GM12878 (cell line): ENCODE measurements around the gene LRRC3C. TPM values are rescaled to one million over a fixed set of nuclear protein-coding genes. Genes with fewer than 3 reads are reported as not detected.
A peak's percentile ranks its signal among the peaks of the same experiment; 100 is the strongest.

Experiments
- ATAC-seq: fragments of 200-7000 bp; cut with Tn5 transposase; 3 replicates; pipeline ENCODE4 v1.9.1; 2020; ENCODE audit warnings: mild to moderate bottlenecking, moderate library complexity
- BruUV-seq: library from RNA; stranded (reverse); fragments of 400-500 nt; replicated peaks from 2 replicates; lab custom pipeline; 2021; lab: Mats Ljungman, UMichigan
- CTCF ChIA-PET: fragments of 300-600 bp; sonication (Branson Sonifier 250); formaldehyde crosslinking; extraction: SDS; loops from one replicate; lab custom pipeline; 2021; ENCODE audit warnings: inconsistent platforms; lab: Yijun Ruan, JAX
- POLR2A ChIA-PET: fragments of 350-600 bp; formaldehyde crosslinking; extraction: SDS; loops from one replicate; lab custom pipeline; 2021; ENCODE audit warnings: inconsistent platforms; lab: Charles Lee
- RAD21 ChIA-PET: fragments of 300-600 bp; sonication (Branson Sonifier 250); formaldehyde crosslinking; loops from one replicate; lab custom pipeline; 2023; ENCODE audit warnings: antibody characterized with exemption; ENCODE audit not compliant: unreplicated experiment; lab: Charles Lee
- SMC1A ChIA-PET: fragments of 300-600 bp; sonication (Branson Sonifier 250); formaldehyde crosslinking; loops from one replicate; lab custom pipeline; 2023; ENCODE audit not compliant: unreplicated experiment, uncharacterized antibody; lab: Charles Lee
- DNase-seq: peaks from one replicate; pipeline ENCODE4 v3.0.0-alpha.2; 2011; ENCODE audit warnings: low read depth, low spot score
- FAIRE-seq: peaks from 3 replicates; lab custom pipeline; 2011; peaks lifted over from hg19 to GRCh38; lab: Jason Lieb, UNC
- H2AFZ ChIP-seq: 2 replicates; pipeline ENCODE4 v1.6.0; 2011; ENCODE audit warnings: low read depth, low read length, control low read depth; ENCODE audit not compliant: control insufficient read depth
- H3K27ac ChIP-seq: 2 replicates; pipeline ENCODE4 v1.5.1; 2011; ENCODE audit warnings: control low read depth; ENCODE audit not compliant: control insufficient read depth, insufficient read depth
- H3K27me3 ChIP-seq, 2 experiments: replicated peaks in 1 of 2; 2 replicates each; pipeline versions ENCODE4 v1.6.0 to v1.6.1; 2011; ENCODE audit warnings: low read length in 1 of 2; ENCODE audit not compliant: control insufficient read depth in 2 of 2, insufficient read depth in 2 of 2
- H3K36me3 ChIP-seq, 2 experiments: 2 replicates each; pipeline ENCODE4 v1.5.1; 2011; ENCODE audit warnings: low read length in 1 of 2; ENCODE audit not compliant: control insufficient read depth in 2 of 2, insufficient read depth in 2 of 2
- H3K4me1 ChIP-seq: 2 replicates; pipeline ENCODE4 v1.6.1; 2011; ENCODE audit warnings: mild to moderate bottlenecking, low read length, moderate library complexity, mixed read lengths; ENCODE audit not compliant: control insufficient read depth, insufficient read depth
- H3K4me2 ChIP-seq: 2 replicates; pipeline ENCODE4 v1.6.0; 2011; ENCODE audit warnings: control low read depth; ENCODE audit not compliant: control insufficient read depth, insufficient read depth
- H3K4me3 ChIP-seq: fragments of 200-600 bp; sonication (generic); 2 replicates; pipeline ENCODE4 v1.5.1; 2016
- H3K79me2 ChIP-seq: 2 replicates; pipeline ENCODE4 v1.6.0; 2011; ENCODE audit warnings: low read length; ENCODE audit not compliant: control insufficient read depth, insufficient read depth
- H3K9ac ChIP-seq: 2 replicates; pipeline ENCODE4 v1.8.0; 2011; ENCODE audit warnings: low read length, control low read depth, mixed read lengths; ENCODE audit not compliant: control insufficient read depth, insufficient read depth
- H3K9me3 ChIP-seq: replicated peaks from 3 replicates; pipeline ENCODE4 v1.5.1; 2011; ENCODE audit warnings: mild to moderate bottlenecking, low read length; ENCODE audit not compliant: control insufficient read depth, insufficient read depth
- H4K20me1 ChIP-seq: 2 replicates; pipeline ENCODE4 v1.6.0; 2011; ENCODE audit not compliant: control insufficient read depth, insufficient read depth
- ATF2 ChIP-seq: IDR thresholded peaks from 2 replicates; pipeline ENCODE4 v1.6.1; 2012; ENCODE audit warnings: low read length, inconsistent platforms
- CTCF ChIP-seq, 3 experiments: IDR thresholded peaks in 2 of 3; conservative IDR thresholded peaks in 1 of 3; 2 replicates each; pipeline ENCODE4 v1.5.1; 2011; ENCODE audit warnings: low read depth in 3 of 3, low read length in 3 of 3, mild to moderate bottlenecking in 3 of 3, control low read depth in 2 of 3, moderate library complexity in 2 of 3, inconsistent platforms in 1 of 3, mixed read lengths in 1 of 3; ENCODE audit not compliant: control insufficient read depth in 2 of 3, insufficient read depth in 1 of 3; ENCODE audit errors: extremely low read depth in 1 of 3
- JUND ChIP-seq: IDR thresholded peaks from 2 replicates; pipeline ENCODE4 v1.6.1; 2012; ENCODE audit warnings: low read depth, mild to moderate bottlenecking, low read length, improper control_type of control experiment, moderate library complexity
- NFIC ChIP-seq: IDR thresholded peaks from 2 replicates; pipeline ENCODE4 v1.6.1; 2012; ENCODE audit warnings: low read depth, mild to moderate bottlenecking, inconsistent platforms, low read length, moderate library complexity
- PAX5 ChIP-seq: IDR thresholded peaks from 2 replicates; pipeline ENCODE4 v1.6.1; 2011; ENCODE audit warnings: low read depth, low read length, borderline replicate concordance
- RELB ChIP-seq: fragments of 450-650 bp; IDR thresholded peaks from 2 replicates; pipeline ENCODE4 v1.6.1; 2017; ENCODE audit warnings: low read depth, mild to moderate bottlenecking, moderate library complexity
- RUNX3 ChIP-seq: IDR thresholded peaks from 2 replicates; pipeline ENCODE4 v1.6.1; 2012; ENCODE audit warnings: low read length, inconsistent platforms
- STAT1 ChIP-seq: fragments of 450-650 bp; conservative IDR thresholded peaks from 2 replicates; pipeline ENCODE4 v1.6.1; 2014; ENCODE audit warnings: antibody characterized with exemption, mild to moderate bottlenecking
- USF2 ChIP-seq: IDR thresholded peaks from 2 replicates; pipeline ENCODE4 v1.6.1; 2011; ENCODE audit warnings: low read depth, low read length, improper control_type of control experiment, borderline replicate concordance
- ZNF687 ChIP-seq: fragments of 450-650 bp; IDR thresholded peaks from 2 replicates; pipeline ENCODE4 v1.6.1; 2017; ENCODE audit warnings: mild to moderate bottlenecking, moderate library complexity
- WGBS: methylation state at CpG from one replicate; pipeline ENCODE4 v1.1.6; 2016; ENCODE audit warnings: low lambda C conversion rate; ENCODE audit not compliant: insufficient replicate concordance, insufficient coverage; ENCODE audit errors: missing lambda C conversion rate; 5-methylcytosine and 5-hydroxymethylcytosine counted together
- in situ Hi-C: fragments of 300-500 bp; cut with MboI; formaldehyde crosslinking; loops from 9 replicates; pipeline ENCODE4 v1.14.3; 2018; ENCODE audit warnings: mixed read lengths
- intact Hi-C: fragments of 100-400 bp; cut with micrococcal nuclease; formaldehyde crosslinking; loops from one replicate; pipeline ENCODE4 v1.14.2; 2022; ENCODE audit not compliant: unreplicated experiment
- polyA plus RNA-seq, 11 experiments: library from polyadenylated mRNA; depleted of rRNA in 4 of 11; unstranded in 6 of 11; stranded (reverse) in 5 of 11; fragments of >200 nt; fragmentation: Nextera tagmentation in 4 of 11; fragmentation: Illumina TruSeq in 1 of 11; extraction: Ambion mirVana in 4 of 11; extraction: Trizol in 1 of 11; gene quantifications; 1 replicate in 1 of 11; 2 replicates in 10 of 11; pipeline versions ENCODE4 v1.2.1 to v1.2.3, GENCODE V29; 2011 to 2016; ENCODE audit warnings: inconsistent platforms in 2 of 11, missing spikeins in 2 of 11, low read depth in 1 of 11
- total RNA-seq, 4 experiments: library from RNA; depleted of rRNA in 3 of 4; stranded (reverse); fragments of >200 nt in 3 of 4; fragmentation: Illumina TruSeq in 1 of 4; extraction: Trizol in 1 of 4; gene quantifications; 2 replicates each; pipeline versions ENCODE4 v1.2.1 to v1.2.3, GENCODE V29; 2013 to 2021

LRRC3C gene
- total and polyA plus RNA-seq, 10 of the 15 experiments (the other 5 are each of a cell fraction or from before 2014, with no cell fraction given) = not detected

- ATAC-seq (peak; percentile 83), DNase-seq (peak; percentile 70), FAIRE-seq (peak; percentile 52)
- no peak overlapping the region; the same call in none of the 2 replicates for H2AFZ ChIP-seq
- SMC1A ChIA-PET = interaction anchor here (0.6 to 5.5 kb wide), 18 partner anchors 10 to 267 kb away, joined by 3 to 46 read pairs (median 5); partner anchors contain the start of genes GSDMB, IKZF3, LRRC3C and MED24
- peaks cover 22% of the 10 kb centered on the region for H3K4me1 ChIP-seq
- in situ Hi-C loops = no loop called here
- no peak overlapping the region for H3K4me3 ChIP-seq
- H3K36me3 ChIP-seq = no peaks in the 10 kb centered on the region
- H3K27me3 ChIP-seq = no peaks in the 10 kb centered on the region
- intact Hi-C loops = loop anchor here (2.0 kb wide), 1 partner anchor 20 kb away; no protein-coding TSS in a partner anchor
- POLR2A ChIA-PET = interaction anchor here (0.6 to 4.8 kb wide), 14 partner anchors 11 to 183 kb away, joined by 3 to 64 read pairs (median 5); partner anchors contain the start of genes LRRC3C, ORMDL3 and PSMD3
- no peak overlapping the region for H3K4me2 ChIP-seq
- H4K20me1 ChIP-seq = no peaks in the 10 kb centered on the region
- CTCF ChIA-PET = interaction anchor here (0.5 to 5.5 kb wide), 16 partner anchors 9 to 316 kb away, joined by 3 to 98 read pairs (median 6); partner anchors contain the start of genes ORMDL3, PSMD3 and ZPBP2
- H3K27ac ChIP-seq = peak overlapping the region; percentile 18; the same call in 1 of the 2 replicates
- no peaks in the 10 kb centered on the region for H3K9me3 ChIP-seq
- no TSS peak for BruUV-seq
- no peaks in the 10 kb centered on the region for H3K79me2 ChIP-seq
- RAD21 ChIA-PET = interaction anchor here (0.6 to 4.6 kb wide), 16 partner anchors 8 to 183 kb away, joined by 3 to 39 read pairs (median 6); partner anchors contain the start of genes GSDMA, LRRC3C, ORMDL3 and PSMD3
- 19% methylated on average over 8 of the region's 8 CpGs for WGBS
- H3K9ac ChIP-seq = no peak overlapping the region
- TF ChIP-seq ATF2 (no peak), RUNX3 (peak; percentile 23; the same call in 1 of the 2 replicates), RELB (peak; percentile 40; the same call in 1 of the 2 replicates), ZNF687 (peak; percentile 79; the same call in 1 of the 2 replicates), PAX5 (peak; percentile 68; the same call in 1 of the 2 replicates), USF2 (no peak), NFIC (no peak), JUND (no peak), STAT1 (no peak), CTCF (IDR thresholded peaks at IDR 0.05 in 2 of 3, conservative IDR thresholded peaks at IDR 0.05 in 1 of 3; ENCODE audit: control insufficient read depth in 2 of 3, extremely low read depth in 1 of 3, insufficient read depth in 1 of 3, low read depth in 3 of 3, low read length in 3 of 3) (peak; percentile 7 to 28 (median 10); a peak in 3 of 6 replicates)
Observed at GRCh38 chr17:39938140-39938869, 10.8 kb downstream of the LRRC3C start.
